HCT116 (cell line): ENCODE measurements around the gene MTMR6. TPM values are rescaled to one million over a fixed set of nuclear protein-coding genes. Genes with fewer than 3 reads are reported as not detected.

ENCODE experiments used
- ATAC-seq: fragments of 200-7000 bp; cut with Tn5 transposase; 2 replicates; pipeline ENCODE4 v1.9.1; 2020; ENCODE audit warnings: mild to moderate bottlenecking, moderate library complexity
- BruUV-seq: library from RNA; stranded (reverse); fragments of 400-500 nt; replicated peaks from 2 replicates; lab custom pipeline; 2021; lab: Mats Ljungman, UMichigan
- CTCF ChIA-PET: fragments of 300-600 bp; sonication (Branson Sonifier 250); formaldehyde crosslinking; loops from one replicate; lab custom pipeline; 2021; ENCODE audit warnings: antibody characterized with exemption; lab: Charles Lee
- POLR2A ChIA-PET: fragments of 300-600, 350-600 bp; sonication (Branson Sonifier 250); formaldehyde crosslinking; loops from one replicate; lab custom pipeline; 2021; ENCODE audit warnings: antibody characterized with exemption; lab: Charles Lee
- RAD21 ChIA-PET, 2 experiments: fragments of 300-600 bp; sonication (Branson Sonifier 250); formaldehyde crosslinking; loops; one replicate each; lab custom pipeline; 2023; ENCODE audit warnings: low total read pairs in 2 of 2; ENCODE audit not compliant: uncharacterized antibody in 2 of 2, unreplicated experiment in 2 of 2, low non-redundant PET in 1 of 2; lab: Charles Lee
- DNase-seq: peaks from one replicate; pipeline ENCODE4 v3.0.0-alpha.2; 2010; ENCODE audit warnings: low read depth, low spot score
- H2AFZ ChIP-seq: fragments of 200-600 bp; shearing (Covaris generic), sonication (generic); 2 replicates; pipeline ENCODE4 v1.6.1; 2017; ENCODE audit warnings: low read depth, mixed run types, mixed read lengths, antibody characterized with exemption, low read length; ENCODE audit not compliant: poor library complexity, severe bottlenecking
- H3K27ac ChIP-seq: 2 replicates; pipeline ENCODE4 v1.5.1; 2012; ENCODE audit warnings: low read depth, low read length
- H3K27me3 ChIP-seq: fragments of 200-600 bp; sonication (generic); 2 replicates; pipeline ENCODE4 v1.6.1; 2016; ENCODE audit warnings: mixed run types, low read length, mixed read lengths; ENCODE audit not compliant: insufficient read depth
- H3K36me3 ChIP-seq, 2 experiments: fragments of 200-500 bp in 1 of 2; fragments of 200-600 bp in 1 of 2; sonication (Bioruptor generic) in 1 of 2; sonication (generic) in 1 of 2; 2 replicates each; pipeline versions ENCODE4 v1.5.1 to v1.6.1; 2014 to 2016; ENCODE audit warnings: low read length in 2 of 2, inconsistent platforms in 1 of 2, mixed read lengths in 1 of 2, mixed run types in 1 of 2; ENCODE audit not compliant: insufficient read depth in 2 of 2, control insufficient read depth in 1 of 2
- H3K4me1 ChIP-seq, 2 experiments: fragments of 200-600 bp in 1 of 2; sonication (generic) in 1 of 2; 2 replicates each; pipeline versions ENCODE4 v1.5.1 to v1.6.1; 2012 to 2017; ENCODE audit warnings: low read length in 2 of 2, inconsistent platforms in 1 of 2, mild to moderate bottlenecking in 1 of 2, mixed read lengths in 1 of 2, mixed run types in 1 of 2, moderate library complexity in 1 of 2; ENCODE audit not compliant: insufficient read depth in 2 of 2, control insufficient read depth in 1 of 2
- H3K4me2 ChIP-seq: fragments of 200-600 bp; sonication (generic); 2 replicates; pipeline ENCODE4 v1.6.1; 2017; ENCODE audit warnings: mixed run types, low read length, mixed read lengths
- H3K4me3 ChIP-seq, 2 experiments: fragments of 200-600 bp in 1 of 2; sonication (generic) in 1 of 2; replicated peaks in 1 of 2; 2 replicates each; pipeline ENCODE4 v1.5.1; 2011 to 2016; ENCODE audit warnings: low read length in 2 of 2, control low read depth in 1 of 2, low read depth in 1 of 2, mild to moderate bottlenecking in 1 of 2, mixed read lengths in 1 of 2, mixed run types in 1 of 2
- H3K79me2 ChIP-seq: fragments of 200-600 bp; sonication (generic); 2 replicates; pipeline ENCODE4 v1.6.1; 2017; ENCODE audit warnings: mild to moderate bottlenecking, mixed run types, low read length, moderate library complexity, mixed read lengths; ENCODE audit not compliant: insufficient read depth
- H3K9ac ChIP-seq: fragments of 200-600 bp; sonication (generic); 2 replicates; pipeline ENCODE4 v1.6.1; 2016; ENCODE audit warnings: low read length, mixed read lengths
- H3K9me2 ChIP-seq: fragments of 200-600 bp; sonication (generic), shearing (Covaris generic); 2 replicates; pipeline ENCODE4 v1.6.1; 2017; ENCODE audit warnings: mixed run types, mild to moderate bottlenecking, moderate library complexity; ENCODE audit not compliant: insufficient read depth
- H3K9me3 ChIP-seq, 2 experiments: fragments of 200-500 bp in 1 of 2; fragments of 200-600 bp in 1 of 2; sonication (Bioruptor generic) in 1 of 2; sonication (generic) in 1 of 2; 2 replicates each; pipeline ENCODE4 v1.6.1; 2014 to 2017; ENCODE audit warnings: low read length in 2 of 2, mixed read lengths in 2 of 2, inconsistent platforms in 1 of 2, low read depth in 1 of 2, mild to moderate bottlenecking in 1 of 2, mixed run types in 1 of 2, moderate library complexity in 1 of 2; ENCODE audit not compliant: control insufficient read depth in 1 of 2, insufficient read depth in 1 of 2
- H4K20me1 ChIP-seq: fragments of 200-600 bp; sonication (generic), shearing (Covaris generic); 2 replicates; pipeline ENCODE4 v1.6.1; 2017; ENCODE audit warnings: mixed run types, mild to moderate bottlenecking, moderate library complexity; ENCODE audit not compliant: insufficient read depth
- CEBPB ChIP-seq: IDR thresholded peaks from 2 replicates; pipeline ENCODE4 v1.6.1; 2012; ENCODE audit warnings: low read depth
- JUND ChIP-seq: IDR thresholded peaks from 2 replicates; pipeline ENCODE4 v1.6.1; 2012
- ZFX ChIP-seq: fragments of 450-650 bp; IDR thresholded peaks from 2 replicates; pipeline ENCODE4 v1.6.1; 2017
- intact Hi-C: fragments of 100-400 bp; cut with micrococcal nuclease; formaldehyde crosslinking; loops from 2 replicates; pipeline ENCODE4 v1.10.0; 2022
- total RNA-seq: library from RNA; stranded (reverse); gene quantifications from one replicate; pipeline ENCODE4 v1.2.1, GENCODE V29; 2021; ENCODE audit not compliant: unreplicated experiment
- TF ChIP-seq, protein P1 (sequence below): IDR thresholded peaks from 2 replicates; pipeline ENCODE4 v1.6.1; 2011; ENCODE audit warnings: mild to moderate bottlenecking, low read length, moderate library complexity; ENCODE audit not compliant: insufficient replicate concordance; ENCODE audit errors: extremely low read depth
- TF ChIP-seq, protein P2 (sequence below): IDR thresholded peaks from 2 replicates; pipeline ENCODE4 v1.6.1; 2012

MTMR6 gene
- total RNA-seq, 1 experiment from 2014 or later = 11.4 TPM

DNA sequence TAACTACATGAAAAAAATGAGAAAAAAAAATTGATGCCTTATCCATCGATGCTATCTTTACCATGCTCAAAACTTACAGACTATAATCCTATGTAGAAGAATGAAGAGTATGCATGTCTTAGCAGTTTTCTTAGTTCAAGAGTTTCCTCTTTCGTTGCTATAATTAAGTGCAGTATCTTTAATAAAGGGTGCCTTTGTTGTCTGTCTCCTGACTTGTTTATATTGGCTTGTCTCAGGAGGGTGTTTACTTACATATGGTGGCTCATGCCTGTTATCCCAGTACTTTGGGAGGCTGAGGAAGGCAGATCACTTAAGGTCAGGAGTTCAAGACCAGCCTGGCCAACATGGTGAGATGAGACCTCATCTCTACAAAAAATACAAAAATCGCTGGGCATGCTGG is 44.3 kb downstream of the MTMR6 start (continued):
- no peak for TF ChIP-seq ZFX
- no peak for TF ChIP-seq JUND
- TF ChIP-seq, protein P1, sequence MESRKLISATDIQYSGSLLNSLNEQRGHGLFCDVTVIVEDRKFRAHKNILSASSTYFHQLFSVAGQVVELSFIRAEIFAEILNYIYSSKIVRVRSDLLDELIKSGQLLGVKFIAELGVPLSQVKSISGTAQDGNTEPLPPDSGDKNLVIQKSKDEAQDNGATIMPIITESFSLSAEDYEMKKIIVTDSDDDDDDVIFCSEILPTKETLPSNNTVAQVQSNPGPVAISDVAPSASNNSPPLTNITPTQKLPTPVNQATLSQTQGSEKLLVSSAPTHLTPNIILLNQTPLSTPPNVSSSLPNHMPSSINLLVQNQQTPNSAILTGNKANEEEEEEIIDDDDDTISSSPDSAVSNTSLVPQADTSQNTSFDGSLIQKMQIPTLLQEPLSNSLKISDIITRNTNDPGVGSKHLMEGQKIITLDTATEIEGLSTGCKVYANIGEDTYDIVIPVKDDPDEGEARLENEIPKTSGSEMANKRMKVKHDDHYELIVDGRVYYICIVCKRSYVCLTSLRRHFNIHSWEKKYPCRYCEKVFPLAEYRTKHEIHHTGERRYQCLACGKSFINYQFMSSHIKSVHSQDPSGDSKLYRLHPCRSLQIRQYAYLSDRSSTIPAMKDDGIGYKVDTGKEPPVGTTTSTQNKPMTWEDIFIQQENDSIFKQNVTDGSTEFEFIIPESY = no peak
- TF ChIP-seq CEBPB = no peak
- TF ChIP-seq, protein P2, sequence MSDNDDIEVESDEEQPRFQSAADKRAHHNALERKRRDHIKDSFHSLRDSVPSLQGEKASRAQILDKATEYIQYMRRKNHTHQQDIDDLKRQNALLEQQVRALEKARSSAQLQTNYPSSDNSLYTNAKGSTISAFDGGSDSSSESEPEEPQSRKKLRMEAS = no peak

DNA sequence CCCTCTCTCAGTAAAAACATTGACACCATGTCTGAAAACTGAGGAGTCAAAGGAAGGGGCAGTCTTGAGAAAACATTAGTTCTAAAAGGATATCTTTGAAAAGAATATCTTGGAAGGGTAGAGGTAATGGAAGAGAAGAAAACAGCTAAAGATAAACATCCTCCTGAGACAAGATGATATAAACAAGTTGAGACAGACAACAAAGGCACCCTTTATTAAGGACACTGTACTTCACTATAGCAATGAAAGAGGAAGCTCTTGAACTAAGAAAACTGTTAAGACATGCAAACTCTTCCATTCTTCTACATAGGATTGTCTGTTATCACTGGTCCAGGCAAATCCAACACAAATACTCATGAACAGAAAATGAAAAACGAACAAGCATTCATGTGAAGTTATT is 46.3 kb downstream of the MTMR6 start:
- Histone ChIP-seq H3K36me3 (no peaks in the 10 kb centered on the region), H3K9ac (no peak overlapping the region), H2AFZ (no peak overlapping the region), H3K79me2 (no peaks in the 10 kb centered on the region), H3K4me2 (no peak overlapping the region), H4K20me1 (no peaks in the 10 kb centered on the region), H3K27me3 (no peaks in the 10 kb centered on the region), H3K4me1 (no peaks in the 10 kb centered on the region), H3K9me2 (no peaks in the 10 kb centered on the region), H3K9me3 (no peaks in the 10 kb centered on the region), H3K27ac (no peak overlapping the region), H3K4me3 (no peak overlapping the region)
- POLR2A ChIA-PET = no interaction called here
- TF ChIP-seq, protein P1 = no peak
- intact Hi-C loops = no loop called here
- BruUV-seq = no TSS peak
- DNase-seq (no peak), ATAC-seq (no peak)
- CTCF ChIA-PET = no interaction called here
- RAD21 ChIA-PET = no interaction called here
